Body of pancreas (tissue), 4 donors: ENCODE data around the gene ARSB. TPM values are rescaled to one million over a fixed set of nuclear protein-coding genes. Genes with fewer than 3 reads are reported as not detected.

ENCODE experiments used
- ATAC-seq: fragments of 150-250 bp; one replicate; pipeline ENCODE4 v1.9.1; 2016
- DNase-seq, 4 donors: peaks; one replicate each; pipeline ENCODE4 v3.0.0-alpha.2; 2019
- H3K27ac ChIP-seq, 4 donors: fragments of 200-600 bp; sonication (generic); 1 replicate in 3 of 4; 2 replicates in 1 of 4; pipeline versions ENCODE4 v1.5.1 to v1.6.1; 2016 to 2019; ENCODE audit warnings: mild to moderate bottlenecking in 1 of 4, mixed read lengths in 1 of 4, moderate library complexity in 1 of 4
- H3K27me3 ChIP-seq, 2 donors: fragments of 200-600 bp; sonication (generic); one replicate each; pipeline ENCODE4 v1.6.0; 2016; ENCODE audit warnings: mild to moderate bottlenecking in 1 of 2
- H3K36me3 ChIP-seq, 2 donors: fragments of 200-600 bp; sonication (generic); replicated peaks in 1 of 2; 2 replicates each; pipeline ENCODE4 v1.5.1; 2016; ENCODE audit warnings: low read depth in 2 of 2; ENCODE audit not compliant: insufficient read depth in 1 of 2
- H3K4me1 ChIP-seq: fragments of 200-600 bp; sonication (generic); one replicate; pipeline ENCODE4 v1.6.0; 2016
- H3K4me3 ChIP-seq, 2 donors: fragments of 200-600 bp; sonication (generic); 1 replicate in 1 of 2; 2 replicates in 1 of 2; pipeline ENCODE4 v1.5.1; 2016 to 2019
- H3K9me3 ChIP-seq, 3 donors: fragments of 200-600 bp; sonication (generic); 1 replicate in 2 of 3; 2 replicates in 1 of 3; pipeline ENCODE4 v1.5.1; 2016
- CTCF ChIP-seq, 7 experiments: fragments of 450-650 bp in 4 of 7; fragments of 200-600 bp in 3 of 7; sonication (generic) in 3 of 7; IDR thresholded peaks; one replicate each; pipeline ENCODE4 v1.5.1; 2016 to 2019; ENCODE audit warnings: antibody characterized with exemption in 7 of 7
- POLR2A ChIP-seq, 3 donors: fragments of 450-650 bp; IDR thresholded peaks; one replicate each; pipeline ENCODE4 v1.6.1; 2016; ENCODE audit warnings: antibody characterized with exemption in 3 of 3, mild to moderate bottlenecking in 2 of 3
- WGBS, 2 donors: methylation state at CpG; one replicate each; pipeline ENCODE4 v1.1.5; 2017; 5-methylcytosine and 5-hydroxymethylcytosine counted together
- intact Hi-C: fragments of 100-400 bp; cut with DNase I; formaldehyde crosslinking; loops from one replicate; pipeline ENCODE4 v1.15.1; 2023
- total RNA-seq, 2 donors: library from RNA; depleted of rRNA; stranded (reverse); fragments of >200 nt; gene quantifications; one replicate each; pipeline ENCODE4 v1.1.0, GENCODE V29; 2016

ARSB gene
- total RNA-seq, 2 donors from 2014 or later: 9.9 to 12.2 TPM

- H3K27me3 ChIP-seq: no peaks in the 10 kb centered on the region
- no peak for ATAC-seq
- H3K4me1 ChIP-seq: no peaks in the 10 kb centered on the region
- 76 to 82% methylated on average over 3 of the region's 3 CpGs for WGBS, 2 donors
- DNase-seq: no peak
- H3K9me3 ChIP-seq: no peaks in the 10 kb centered on the region
- H3K27ac ChIP-seq: no peak overlapping the region
- H3K4me3 ChIP-seq: no peak overlapping the region
- TF ChIP-seq CTCF (IDR thresholded peaks at IDR 0.05) (no peak), POLR2A (IDR thresholded peaks at IDR 0.05) (no peak)
- no peaks in the 10 kb centered on the region for H3K36me3 ChIP-seq
- intact Hi-C loops: no loop called here
Observed at GRCh38 chr5:78744951-78745534, 240.1 kb downstream of the ARSB start.

- intact Hi-C loops: no loop called here
- no peaks in the 10 kb centered on the region for H3K9me3 ChIP-seq
- no peaks in the 10 kb centered on the region for H3K27me3 ChIP-seq
- no peak overlapping the region for H3K4me3 ChIP-seq
- DNase-seq (no peak), ATAC-seq (no peak)
- H3K36me3 ChIP-seq: no peaks in the 10 kb centered on the region
- peaks cover 10% of the 10 kb centered on the region for H3K4me1 ChIP-seq
- H3K27ac ChIP-seq: no peak overlapping the region
- WGBS, 2 donors: 83 to 89% methylated on average over 1 of the region's 1 CpG
- no peak for TF ChIP-seq POLR2A (IDR thresholded peaks at IDR 0.05)
- TF ChIP-seq CTCF (IDR thresholded peaks at IDR 0.05): no peak
Observed at GRCh38 chr5:78741019-78741418, 244.1 kb downstream of the ARSB start.

- DNase-seq: peak; percentile 38 to 76 (median 66)
- WGBS, 2 donors: 17 to 41% methylated on average over 4 of the region's 4 CpGs
- intact Hi-C loops: no loop called here
- Histone ChIP-seq H3K4me1 (peaks cover 10% of the 10 kb centered on the region), H3K27me3 (no peaks in the 10 kb centered on the region), H3K4me3 (no peak overlapping the region), H3K36me3 (no peaks in the 10 kb centered on the region), H3K9me3 (no peaks in the 10 kb centered on the region), H3K27ac (no peak overlapping the region)
- TF ChIP-seq CTCF (IDR thresholded peaks at IDR 0.05): peak in 1 of 7 experiments; percentile 7
- TF ChIP-seq POLR2A (IDR thresholded peaks at IDR 0.05): no peak
- ATAC-seq: no peak
Observed at GRCh38 chr5:78738693-78739300, 246.3 kb downstream of the ARSB start.

GRCh38 chr5:78738104-78738503 lies 247.0 kb downstream of the ARSB start:
- Histone ChIP-seq H3K27ac (no peak overlapping the region), H3K9me3 (no peaks in the 10 kb centered on the region), H3K27me3 (no peaks in the 10 kb centered on the region), H3K36me3 (no peaks in the 10 kb centered on the region), H3K4me1 (peaks cover 10% of the 10 kb centered on the region), H3K4me3 (no peak overlapping the region)
- no peak for ATAC-seq
- no peak for DNase-seq
- 98% methylated on average over 3 of the region's 3 CpGs for WGBS, 2 donors
- no peak for TF ChIP-seq CTCF (IDR thresholded peaks at IDR 0.05)
- TF ChIP-seq POLR2A (IDR thresholded peaks at IDR 0.05): no peak
- intact Hi-C loops: no loop called here
